Measurements from ENCODE around the gene FNBP1.

- TF ChIP-seq, protein P1, sequence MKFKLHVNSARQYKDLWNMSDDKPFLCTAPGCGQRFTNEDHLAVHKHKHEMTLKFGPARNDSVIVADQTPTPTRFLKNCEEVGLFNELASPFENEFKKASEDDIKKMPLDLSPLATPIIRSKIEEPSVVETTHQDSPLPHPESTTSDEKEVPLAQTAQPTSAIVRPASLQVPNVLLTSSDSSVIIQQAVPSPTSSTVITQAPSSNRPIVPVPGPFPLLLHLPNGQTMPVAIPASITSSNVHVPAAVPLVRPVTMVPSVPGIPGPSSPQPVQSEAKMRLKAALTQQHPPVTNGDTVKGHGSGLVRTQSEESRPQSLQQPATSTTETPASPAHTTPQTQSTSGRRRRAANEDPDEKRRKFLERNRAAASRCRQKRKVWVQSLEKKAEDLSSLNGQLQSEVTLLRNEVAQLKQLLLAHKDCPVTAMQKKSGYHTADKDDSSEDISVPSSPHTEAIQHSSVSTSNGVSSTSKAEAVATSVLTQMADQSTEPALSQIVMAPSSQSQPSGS (IDR thresholded peaks at IDR 0.05; ENCODE audit: low read length), result no peak
- TF ChIP-seq SMARCA5 (IDR thresholded peaks at IDR 0.05) (no peak), SRF (IDR thresholded peaks at IDR 0.05; ENCODE audit: low read depth in 2 of 2, low read length in 2 of 2) (no peak), SIN3A (IDR thresholded peaks at IDR 0.05; ENCODE audit: low read depth, low read length) (no peak), EGR1 (IDR thresholded peaks at IDR 0.05; ENCODE audit: borderline replicate concordance in 1 of 2, low read depth in 2 of 2, low read length in 2 of 2) (no peak), CTCF (IDR thresholded peaks at IDR 0.05 in 2 of 3, conservative IDR thresholded peaks at IDR 0.05 in 1 of 3; ENCODE audit: control insufficient read depth in 2 of 3, extremely low read depth in 1 of 3, insufficient read depth in 1 of 3, low read depth in 3 of 3, low read length in 3 of 3) (no peak)
These were observed 140.8 kb downstream of the FNBP1 start for GRCh38 chr9:129901993-129902739.
